ENCODE results near the gene FAM193A. TPM values are rescaled to one million over a fixed set of nuclear protein-coding genes. Genes with fewer than 3 reads are reported as not detected.

FAM193A gene
- total and polyA plus RNA-seq, 12 donors = 12.9 to 30.8 (median 23.1) TPM

DNA sequence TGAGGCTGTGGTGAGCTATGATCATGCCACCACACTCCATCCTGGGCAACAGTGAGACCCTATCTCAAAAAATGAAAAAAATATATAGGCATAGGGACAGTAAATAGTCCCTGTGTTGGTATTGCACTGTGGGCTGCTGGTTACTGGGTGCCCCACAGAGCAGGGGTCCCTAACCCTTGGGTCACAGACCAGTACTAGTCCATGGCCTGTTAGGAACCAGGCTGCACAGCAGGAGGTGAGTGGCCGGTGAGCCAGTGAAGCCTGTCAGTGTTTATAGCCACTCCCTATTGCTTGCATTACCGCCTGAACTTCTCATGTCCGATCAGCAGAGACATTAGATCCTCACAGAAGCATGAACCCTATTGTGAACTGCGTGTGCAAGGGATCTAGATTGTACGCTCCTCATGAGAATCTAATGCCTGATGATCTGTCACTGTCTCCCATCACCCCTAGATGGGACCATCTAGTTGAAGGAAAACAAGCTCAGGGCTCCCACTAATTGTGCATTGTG lies 113.2 kb downstream of the FAM193A start:
- peaks cover 0 to 47% of the 10 kb centered on the region in 2 donors for H3K36me3 ChIP-seq (replicated peaks in 1 of 2)
- peak in 4 of 7 donors; percentile 4 to 23 (median 9) for DNase-seq
- no peaks in the 10 kb centered on the region for H3K27me3 ChIP-seq
- no peaks in the 10 kb centered on the region for H3K4me1 ChIP-seq (replicated peaks in 1 of 2)
- TF ChIP-seq, protein P1, sequence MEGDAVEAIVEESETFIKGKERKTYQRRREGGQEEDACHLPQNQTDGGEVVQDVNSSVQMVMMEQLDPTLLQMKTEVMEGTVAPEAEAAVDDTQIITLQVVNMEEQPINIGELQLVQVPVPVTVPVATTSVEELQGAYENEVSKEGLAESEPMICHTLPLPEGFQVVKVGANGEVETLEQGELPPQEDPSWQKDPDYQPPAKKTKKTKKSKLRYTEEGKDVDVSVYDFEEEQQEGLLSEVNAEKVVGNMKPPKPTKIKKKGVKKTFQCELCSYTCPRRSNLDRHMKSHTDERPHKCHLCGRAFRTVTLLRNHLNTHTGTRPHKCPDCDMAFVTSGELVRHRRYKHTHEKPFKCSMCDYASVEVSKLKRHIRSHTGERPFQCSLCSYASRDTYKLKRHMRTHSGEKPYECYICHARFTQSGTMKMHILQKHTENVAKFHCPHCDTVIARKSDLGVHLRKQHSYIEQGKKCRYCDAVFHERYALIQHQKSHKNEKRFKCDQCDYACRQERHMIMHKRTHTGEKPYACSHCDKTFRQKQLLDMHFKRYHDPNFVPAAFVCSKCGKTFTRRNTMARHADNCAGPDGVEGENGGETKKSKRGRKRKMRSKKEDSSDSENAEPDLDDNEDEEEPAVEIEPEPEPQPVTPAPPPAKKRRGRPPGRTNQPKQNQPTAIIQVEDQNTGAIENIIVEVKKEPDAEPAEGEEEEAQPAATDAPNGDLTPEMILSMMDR (IDR thresholded peaks at IDR 0.05) = no peak
- TF ChIP-seq POLR2A (IDR thresholded peaks at IDR 0.05) = no peak
- no peak overlapping the region for H3K4me3 ChIP-seq
- intact Hi-C loops (cut with DNase I) = no loop called here
- H3K9me3 ChIP-seq (replicated peaks in 1 of 3) = no peaks in the 10 kb centered on the region
- H3K27ac ChIP-seq = no peak overlapping the region
- 94 to 100% (median 97%) methylated on average over 5 of the region's 5 CpGs for WGBS, 4 donors

DNA sequence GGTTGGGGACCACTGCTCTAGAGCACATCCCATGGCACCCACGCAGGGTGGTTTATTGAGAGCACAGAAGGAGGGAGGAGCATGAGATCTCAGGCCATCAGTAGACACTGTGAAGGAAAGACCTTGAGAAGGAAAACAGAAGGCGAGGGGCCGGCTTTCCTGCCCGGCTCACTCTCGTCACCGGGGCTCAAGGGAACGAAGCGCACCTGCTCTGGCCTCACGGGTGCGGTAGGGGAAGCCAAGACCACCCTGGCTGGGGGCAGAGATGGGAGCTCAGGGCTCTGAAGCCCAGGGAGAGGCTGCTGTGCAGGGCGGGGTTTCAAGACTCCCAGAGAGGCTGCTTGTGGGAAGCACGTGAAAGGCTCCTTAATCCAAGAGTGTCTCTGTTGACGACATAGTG lies 113.8 kb downstream of the FAM193A start:
- Histone ChIP-seq H3K27me3 (no peaks in the 10 kb centered on the region), H3K9me3 (replicated peaks in 1 of 3) (no peaks in the 10 kb centered on the region), H3K27ac (no peak overlapping the region), H3K4me3 (no peak overlapping the region), H3K4me1 (replicated peaks in 1 of 2) (no peaks in the 10 kb centered on the region), H3K36me3 (replicated peaks in 1 of 2) (peaks cover 0 to 47% of the 10 kb centered on the region in 2 donors)
- intact Hi-C loops (cut with DNase I) = no loop called here
- TF ChIP-seq POLR2A (IDR thresholded peaks at IDR 0.05) = no peak
- TF ChIP-seq, protein P1 (IDR thresholded peaks at IDR 0.05) = no peak
- WGBS, 4 donors = 89 to 93% (median 90%) methylated on average over 10 to 13 of the region's 13 CpGs
- DNase-seq = peak in 2 of 7 donors; percentile 2 to 29

DNA sequence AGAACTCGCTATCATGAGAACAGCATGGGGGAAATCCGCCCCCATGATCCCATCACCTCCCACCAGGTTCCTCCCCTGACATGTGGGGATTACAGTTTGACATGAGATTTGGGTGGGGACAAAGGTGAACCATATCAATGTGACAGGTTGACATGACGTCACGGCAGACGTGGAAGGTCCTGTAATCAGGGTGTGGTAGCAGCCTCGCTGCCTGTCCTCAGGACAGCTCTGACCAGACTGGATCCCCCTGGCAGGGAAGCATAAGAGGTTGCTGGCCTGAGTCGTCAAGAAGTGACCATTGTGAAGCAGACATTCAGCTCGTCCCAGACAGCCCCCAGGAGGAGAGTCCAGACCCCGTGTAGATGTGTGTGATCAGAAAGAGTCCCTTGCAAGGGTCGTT lies 115.1 kb downstream of the FAM193A start:
- no peaks in the 10 kb centered on the region for H3K27me3 ChIP-seq
- no peaks in the 10 kb centered on the region for H3K9me3 ChIP-seq (replicated peaks in 1 of 3)
- 89 to 92% (median 91%) methylated on average over 10 of the region's 10 CpGs for whole genome bisulfite sequencing, 4 donors
- TF ChIP-seq, protein P1 (IDR thresholded peaks at IDR 0.05) = no peak
- TF ChIP-seq POLR2A (IDR thresholded peaks at IDR 0.05) = no peak
- intact Hi-C loops (cut with DNase I) = no loop called here
- H3K36me3 ChIP-seq (replicated peaks in 1 of 2) = peaks cover 0 to 47% of the 10 kb centered on the region in 2 donors
- no peak overlapping the region for H3K4me3 ChIP-seq
- H3K27ac ChIP-seq = no peak overlapping the region
- H3K4me1 ChIP-seq (replicated peaks in 1 of 2) = no peaks in the 10 kb centered on the region
- DNase-seq = peak in 1 of 7 donors; percentile 36

DNA sequence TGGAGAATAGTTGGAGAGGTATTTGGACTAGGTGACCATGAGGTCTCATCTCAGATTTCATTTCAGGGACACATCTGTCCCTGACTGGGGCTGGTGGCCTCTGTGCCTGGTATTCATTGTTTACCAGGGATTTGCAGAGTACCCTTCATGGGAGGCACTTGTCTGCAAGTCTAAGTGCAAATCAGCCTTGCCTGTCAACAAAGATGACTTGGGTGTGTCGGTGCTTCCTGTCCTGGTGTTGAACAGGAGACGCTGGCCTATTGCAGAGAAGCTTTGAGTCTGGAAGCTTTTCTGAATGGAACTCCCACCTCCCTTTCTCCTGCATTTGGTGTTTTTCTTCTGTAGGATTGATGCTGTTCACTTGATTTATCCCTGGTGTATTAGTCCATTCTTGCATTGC lies 115.6 kb downstream of the FAM193A start:
- 78 to 88% (median 79%) methylated on average over 2 of the region's 2 CpGs for WGBS, 4 donors
- TF ChIP-seq POLR2A (IDR thresholded peaks at IDR 0.05) = no peak
- TF ChIP-seq, protein P1 (IDR thresholded peaks at IDR 0.05) = no peak
- Histone ChIP-seq H3K4me1 (replicated peaks in 1 of 2) (no peaks in the 10 kb centered on the region), H3K27ac (no peak overlapping the region), H3K4me3 (no peak overlapping the region), H3K27me3 (no peaks in the 10 kb centered on the region), H3K36me3 (replicated peaks in 1 of 2) (peaks cover 0 to 42% of the 10 kb centered on the region in 2 donors), H3K9me3 (replicated peaks in 1 of 3) (no peaks in the 10 kb centered on the region)
- peak in 1 of 7 donors; percentile 25 for DNase-seq
- intact Hi-C loops (cut with DNase I) = no loop called here

Data from adrenal gland (tissue), 12 donors.